ENCODE results near the gene OTOG.

Gene OTOG

GRCh38 chr11:17563231-17563646 is 16.2 kb downstream of the OTOG start:
- no peak for DNase-seq

GRCh38 chr11:17563961-17564686 is 17.1 kb downstream of the OTOG start:
- DNase-seq = no peak

- DNase-seq = no peak
Measured at GRCh38 chr11:17564687-17565042, 17.6 kb downstream of the OTOG start.

GRCh38 chr11:17568944-17569343 is 21.9 kb downstream of the OTOG start:
- no peak for DNase-seq

- DNase-seq = no peak
Measured at GRCh38 chr11:17570034-17570433, 23.0 kb downstream of the OTOG start.

GRCh38 chr11:17571431-17572358 is 24.6 kb downstream of the OTOG start:
- no peak for DNase-seq

- DNase-seq = no peak
Measured at GRCh38 chr11:17572359-17572690, 25.3 kb downstream of the OTOG start.

GRCh38 chr11:17572791-17573460 is 25.9 kb downstream of the OTOG start:
- DNase-seq = no peak

- no peak for DNase-seq
Measured at GRCh38 chr11:17573526-17573925, 26.5 kb downstream of the OTOG start.

- no peak for DNase-seq
Measured at GRCh38 chr11:17574141-17575091, 27.4 kb downstream of the OTOG start.

- DNase-seq = no peak
Measured at GRCh38 chr11:17575431-17576425, 28.7 kb downstream of the OTOG start.

GRCh38 chr11:17578296-17578695 is 31.2 kb downstream of the OTOG start:
- DNase-seq = no peak

GRCh38 chr11:17578958-17579357 is 31.9 kb downstream of the OTOG start:
- no peak for DNase-seq

- DNase-seq = no peak
Measured at GRCh38 chr11:17579451-17579850, 32.4 kb downstream of the OTOG start.

GRCh38 chr11:17580271-17580670 is 33.2 kb downstream of the OTOG start:
- no peak for DNase-seq

GRCh38 chr11:17581036-17581731 is 34.1 kb downstream of the OTOG start:
- no peak for DNase-seq

GRCh38 chr11:17581732-17582053 is 34.6 kb downstream of the OTOG start:
- no peak for DNase-seq

- DNase-seq = no peak
Measured at GRCh38 chr11:17585911-17586695, 39.0 kb downstream of the OTOG start.

- DNase-seq = no peak
Measured at GRCh38 chr11:17588166-17588565, 41.1 kb downstream of the OTOG start.

GRCh38 chr11:17588721-17589120 is 41.7 kb downstream of the OTOG start:
- no peak for DNase-seq

Measured in NCI-H524 treated with DMSO at 0.1 percent for 48 hours (cell line).